ENCODE data around the gene LRRC1. TPM values are rescaled to one million over a fixed set of nuclear protein-coding genes. Genes with fewer than 3 reads are reported as not detected.

LRRC1 gene
- total and polyA plus RNA-seq, 2 of the 13 experiments (the other 11 are each of a cell fraction or from before 2014, with no cell fraction given): 15.6 to 27.7 TPM

DNA sequence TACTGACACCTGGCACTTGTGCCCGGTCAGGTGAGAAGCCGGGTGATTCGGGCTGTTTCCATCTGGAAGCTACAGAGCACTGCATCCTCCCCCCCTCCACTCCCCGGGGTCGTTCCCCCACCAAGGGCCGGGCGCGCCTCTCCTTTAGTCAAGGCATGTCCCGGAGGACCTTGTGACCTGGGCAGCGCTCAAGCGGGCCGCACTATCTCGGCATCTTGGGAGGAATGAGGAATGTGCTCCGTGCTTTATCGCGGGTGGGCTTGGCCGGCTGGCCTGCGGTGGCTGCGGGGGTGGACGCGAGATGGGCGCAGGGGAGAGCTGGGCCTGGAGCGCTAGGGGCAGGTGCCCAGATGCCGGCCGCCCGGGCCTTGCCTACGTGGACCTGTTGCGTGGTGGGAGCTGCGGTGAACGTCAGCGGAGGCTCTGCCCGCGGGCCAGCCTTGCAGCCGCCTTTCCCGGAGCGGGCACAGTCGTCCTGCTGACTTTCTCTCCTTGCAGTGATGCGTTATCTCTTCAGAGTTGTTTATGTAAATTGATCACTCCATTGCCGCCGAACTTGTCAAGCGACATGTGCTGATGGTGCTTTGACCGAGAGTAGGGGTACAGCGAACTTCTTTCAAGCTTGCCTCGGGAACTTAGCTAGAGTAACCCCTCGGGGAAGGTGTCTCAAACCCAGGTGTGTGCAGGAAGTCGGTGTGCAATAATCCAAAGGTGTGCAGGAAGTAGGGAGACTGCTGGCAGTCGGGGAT lies 1.1 kb downstream of the LRRC1 start (continued):
- TF ChIP-seq, protein P1, sequence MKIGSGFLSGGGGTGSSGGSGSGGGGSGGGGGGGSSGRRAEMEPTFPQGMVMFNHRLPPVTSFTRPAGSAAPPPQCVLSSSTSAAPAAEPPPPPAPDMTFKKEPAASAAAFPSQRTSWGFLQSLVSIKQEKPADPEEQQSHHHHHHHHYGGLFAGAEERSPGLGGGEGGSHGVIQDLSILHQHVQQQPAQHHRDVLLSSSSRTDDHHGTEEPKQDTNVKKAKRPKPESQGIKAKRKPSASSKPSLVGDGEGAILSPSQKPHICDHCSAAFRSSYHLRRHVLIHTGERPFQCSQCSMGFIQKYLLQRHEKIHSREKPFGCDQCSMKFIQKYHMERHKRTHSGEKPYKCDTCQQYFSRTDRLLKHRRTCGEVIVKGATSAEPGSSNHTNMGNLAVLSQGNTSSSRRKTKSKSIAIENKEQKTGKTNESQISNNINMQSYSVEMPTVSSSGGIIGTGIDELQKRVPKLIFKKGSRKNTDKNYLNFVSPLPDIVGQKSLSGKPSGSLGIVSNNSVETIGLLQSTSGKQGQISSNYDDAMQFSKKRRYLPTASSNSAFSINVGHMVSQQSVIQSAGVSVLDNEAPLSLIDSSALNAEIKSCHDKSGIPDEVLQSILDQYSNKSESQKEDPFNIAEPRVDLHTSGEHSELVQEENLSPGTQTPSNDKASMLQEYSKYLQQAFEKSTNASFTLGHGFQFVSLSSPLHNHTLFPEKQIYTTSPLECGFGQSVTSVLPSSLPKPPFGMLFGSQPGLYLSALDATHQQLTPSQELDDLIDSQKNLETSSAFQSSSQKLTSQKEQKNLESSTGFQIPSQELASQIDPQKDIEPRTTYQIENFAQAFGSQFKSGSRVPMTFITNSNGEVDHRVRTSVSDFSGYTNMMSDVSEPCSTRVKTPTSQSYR (CRISPR knock-in tag; IDR thresholded peaks at IDR 0.05; ENCODE audit: borderline replicate concordance): 0 out of 2 replicates have a peak, but pooled peaks have one; percentile 4
- TF ChIP-seq ZNF724P (CRISPR knock-in tag; IDR thresholded peaks at IDR 0.05; ENCODE audit: borderline replicate concordance) (peak; percentile 59; the same call in 1 of the 2 replicates), BCL6 (CRISPR knock-in tag; IDR thresholded peaks at IDR 0.05) (0 out of 2 replicates have a peak, but pooled peaks have one; percentile 10), ZNF232 (CRISPR knock-in tag; IDR thresholded peaks at IDR 0.05; ENCODE audit: borderline replicate concordance) (peak; percentile 34; the same call in 1 of the 2 replicates), ZNF589 (CRISPR knock-in tag; conservative IDR thresholded peaks at IDR 0.05) (0 out of 2 replicates have a peak, but pooled peaks have one; percentile 54), ZC3H13 (CRISPR knock-in tag; IDR thresholded peaks at IDR 0.05) (peak; percentile 65; the same call in 1 of the 2 replicates), PHB2 (IDR thresholded peaks at IDR 0.05; ENCODE audit: partially characterized antibody) (no peak), ZNF446 (CRISPR knock-in tag; IDR thresholded peaks at IDR 0.05) (no peak; the same call in 1 of the 2 replicates), ZNF143 (CRISPR knock-in tag; IDR thresholded peaks at IDR 0.05) (peak; percentile 64; the same call in 1 of the 2 replicates), KMT2B (CRISPR knock-in tag; IDR thresholded peaks at IDR 0.05) (peak; percentile 18; the same call in 1 of the 2 replicates)
- TF ChIP-seq, protein P2, sequence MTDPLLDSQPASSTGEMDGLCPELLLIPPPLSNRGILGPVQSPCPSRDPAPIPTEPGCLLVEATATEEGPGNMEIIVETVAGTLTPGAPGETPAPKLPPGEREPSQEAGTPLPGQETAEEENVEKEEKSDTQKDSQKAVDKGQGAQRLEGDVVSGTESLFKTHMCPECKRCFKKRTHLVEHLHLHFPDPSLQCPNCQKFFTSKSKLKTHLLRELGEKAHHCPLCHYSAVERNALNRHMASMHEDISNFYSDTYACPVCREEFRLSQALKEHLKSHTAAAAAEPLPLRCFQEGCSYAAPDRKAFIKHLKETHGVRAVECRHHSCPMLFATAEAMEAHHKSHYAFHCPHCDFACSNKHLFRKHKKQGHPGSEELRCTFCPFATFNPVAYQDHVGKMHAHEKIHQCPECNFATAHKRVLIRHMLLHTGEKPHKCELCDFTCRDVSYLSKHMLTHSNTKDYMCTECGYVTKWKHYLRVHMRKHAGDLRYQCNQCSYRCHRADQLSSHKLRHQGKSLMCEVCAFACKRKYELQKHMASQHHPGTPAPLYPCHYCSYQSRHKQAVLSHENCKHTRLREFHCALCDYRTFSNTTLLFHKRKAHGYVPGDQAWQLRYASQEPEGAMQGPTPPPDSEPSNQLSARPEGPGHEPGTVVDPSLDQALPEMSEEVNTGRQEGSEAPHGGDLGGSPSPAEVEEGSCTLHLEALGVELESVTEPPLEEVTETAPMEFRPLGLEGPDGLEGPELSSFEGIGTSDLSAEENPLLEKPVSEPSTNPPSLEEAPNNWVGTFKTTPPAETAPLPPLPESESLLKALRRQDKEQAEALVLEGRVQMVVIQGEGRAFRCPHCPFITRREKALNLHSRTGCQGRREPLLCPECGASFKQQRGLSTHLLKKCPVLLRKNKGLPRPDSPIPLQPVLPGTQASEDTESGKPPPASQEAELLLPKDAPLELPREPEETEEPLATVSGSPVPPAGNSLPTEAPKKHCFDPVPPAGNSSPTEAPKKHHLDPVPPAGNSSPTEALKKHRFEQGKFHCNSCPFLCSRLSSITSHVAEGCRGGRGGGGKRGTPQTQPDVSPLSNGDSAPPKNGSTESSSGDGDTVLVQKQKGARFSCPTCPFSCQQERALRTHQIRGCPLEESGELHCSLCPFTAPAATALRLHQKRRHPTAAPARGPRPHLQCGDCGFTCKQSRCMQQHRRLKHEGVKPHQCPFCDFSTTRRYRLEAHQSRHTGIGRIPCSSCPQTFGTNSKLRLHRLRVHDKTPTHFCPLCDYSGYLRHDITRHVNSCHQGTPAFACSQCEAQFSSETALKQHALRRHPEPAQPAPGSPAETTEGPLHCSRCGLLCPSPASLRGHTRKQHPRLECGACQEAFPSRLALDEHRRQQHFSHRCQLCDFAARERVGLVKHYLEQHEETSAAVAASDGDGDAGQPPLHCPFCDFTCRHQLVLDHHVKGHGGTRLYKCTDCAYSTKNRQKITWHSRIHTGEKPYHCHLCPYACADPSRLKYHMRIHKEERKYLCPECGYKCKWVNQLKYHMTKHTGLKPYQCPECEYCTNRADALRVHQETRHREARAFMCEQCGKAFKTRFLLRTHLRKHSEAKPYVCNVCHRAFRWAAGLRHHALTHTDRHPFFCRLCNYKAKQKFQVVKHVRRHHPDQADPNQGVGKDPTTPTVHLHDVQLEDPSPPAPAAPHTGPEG (CRISPR knock-in tag; IDR thresholded peaks at IDR 0.05): no peak
- TF ChIP-seq, protein P3, sequence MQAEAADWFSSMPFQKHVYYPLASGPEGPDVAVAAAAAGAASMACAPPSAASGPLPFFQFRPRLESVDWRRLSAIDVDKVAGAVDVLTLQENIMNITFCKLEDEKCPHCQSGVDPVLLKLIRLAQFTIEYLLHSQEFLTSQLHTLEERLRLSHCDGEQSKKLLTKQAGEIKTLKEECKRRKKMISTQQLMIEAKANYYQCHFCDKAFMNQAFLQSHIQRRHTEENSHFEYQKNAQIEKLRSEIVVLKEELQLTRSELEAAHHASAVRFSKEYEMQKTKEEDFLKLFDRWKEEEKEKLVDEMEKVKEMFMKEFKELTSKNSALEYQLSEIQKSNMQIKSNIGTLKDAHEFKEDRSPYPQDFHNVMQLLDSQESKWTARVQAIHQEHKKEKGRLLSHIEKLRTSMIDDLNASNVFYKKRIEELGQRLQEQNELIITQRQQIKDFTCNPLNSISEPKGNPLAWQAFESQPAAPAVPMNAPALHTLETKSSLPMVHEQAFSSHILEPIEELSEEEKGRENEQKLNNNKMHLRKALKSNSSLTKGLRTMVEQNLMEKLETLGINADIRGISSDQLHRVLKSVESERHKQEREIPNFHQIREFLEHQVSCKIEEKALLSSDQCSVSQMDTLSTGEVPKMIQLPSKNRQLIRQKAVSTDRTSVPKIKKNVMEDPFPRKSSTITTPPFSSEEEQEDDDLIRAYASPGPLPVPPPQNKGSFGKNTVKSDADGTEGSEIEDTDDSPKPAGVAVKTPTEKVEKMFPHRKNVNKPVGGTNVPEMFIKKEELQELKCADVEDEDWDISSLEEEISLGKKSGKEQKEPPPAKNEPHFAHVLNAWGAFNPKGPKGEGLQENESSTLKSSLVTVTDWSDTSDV (CRISPR knock-in tag; IDR thresholded peaks at IDR 0.05): no peak
- TF ChIP-seq, protein P4, sequence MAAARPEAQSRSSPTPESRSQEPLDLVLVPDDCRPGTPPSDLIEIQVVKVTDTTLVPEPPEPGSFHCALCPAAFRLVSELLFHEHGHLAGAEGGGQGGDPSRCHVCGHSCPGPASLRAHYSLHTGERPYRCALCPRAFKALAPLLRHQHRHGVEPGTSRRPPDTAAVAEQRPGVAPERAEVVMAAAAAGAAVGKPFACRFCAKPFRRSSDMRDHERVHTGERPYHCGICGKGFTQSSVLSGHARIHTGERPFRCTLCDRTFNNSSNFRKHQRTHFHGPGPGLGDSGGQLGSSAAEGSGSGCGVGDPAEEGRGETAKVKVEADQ (CRISPR knock-in tag; IDR thresholded peaks at IDR 0.05; ENCODE audit: borderline replicate concordance): peak; percentile 27; the same call in 1 of the 2 replicates

All from HepG2 (cell line).